ENCODE data around the gene LPAR5. TPM values are rescaled to one million over a fixed set of nuclear protein-coding genes. Genes with fewer than 3 reads are reported as not detected.

LPAR5 gene
- total RNA-seq, 1 donor from 2014 or later = 5.2 TPM

GRCh38 chr12:6635375-6635855, 344 bp downstream of the LPAR5 start:
- Histone ChIP-seq H3K4me3 (ENCODE audit: low read depth, low read length) (no peak overlapping the region), H3K27me3 (ENCODE audit: control insufficient read depth, insufficient read depth, low read length) (no peaks in the 10 kb centered on the region), H3K36me3 (ENCODE audit: control insufficient read depth, insufficient read depth, low read length) (no peaks in the 10 kb centered on the region)
- no peak for DNase-seq (ENCODE audit: low read depth)
- TF ChIP-seq CTCF (IDR thresholded peaks at IDR 0.05; ENCODE audit: insufficient read depth, low read length, poor library complexity, severe bottlenecking) = no peak

- DNase-seq (ENCODE audit: low read depth) = no peak
Measured at GRCh38 chr12:6632026-6632983, 3.5 kb downstream of the LPAR5 start.

GRCh38 chr12:6631549-6631961, 4.2 kb downstream of the LPAR5 start:
- H3K4me3 ChIP-seq (ENCODE audit: low read depth, low read length) = no peak overlapping the region

More at GRCh38 chr12:6632026-6632983, 3.5 kb downstream of the LPAR5 start:
- no peaks in the 10 kb centered on the region for H3K36me3 ChIP-seq (ENCODE audit: control insufficient read depth, insufficient read depth, low read length)
- H3K27me3 ChIP-seq (ENCODE audit: control insufficient read depth, insufficient read depth, low read length) = no peaks in the 10 kb centered on the region
- TF ChIP-seq CTCF (IDR thresholded peaks at IDR 0.05; ENCODE audit: insufficient read depth, low read length, poor library complexity, severe bottlenecking) = no peak
- no peak overlapping the region for H3K4me3 ChIP-seq (ENCODE audit: low read depth, low read length)

GRCh38 chr12:6630736-6631135, 5.0 kb downstream of the LPAR5 start:
- no peaks in the 10 kb centered on the region for H3K36me3 ChIP-seq (ENCODE audit: control insufficient read depth, insufficient read depth, low read length)
- DNase-seq (ENCODE audit: low read depth) = no peak
- no peak for TF ChIP-seq CTCF (IDR thresholded peaks at IDR 0.05; ENCODE audit: insufficient read depth, low read length, poor library complexity, severe bottlenecking)

More at GRCh38 chr12:6631549-6631961, 4.2 kb downstream of the LPAR5 start:
- no peak for TF ChIP-seq CTCF (IDR thresholded peaks at IDR 0.05; ENCODE audit: insufficient read depth, low read length, poor library complexity, severe bottlenecking)
- no peaks in the 10 kb centered on the region for H3K36me3 ChIP-seq (ENCODE audit: control insufficient read depth, insufficient read depth, low read length)
- no peak for DNase-seq (ENCODE audit: low read depth)
- H3K27me3 ChIP-seq (ENCODE audit: control insufficient read depth, insufficient read depth, low read length) = no peaks in the 10 kb centered on the region

GRCh38 chr12:6627616-6628015, 8.1 kb downstream of the LPAR5 start:
- TF ChIP-seq CTCF (IDR thresholded peaks at IDR 0.05; ENCODE audit: insufficient read depth, low read length, poor library complexity, severe bottlenecking) = no peak
- DNase-seq (ENCODE audit: low read depth) = no peak
- Histone ChIP-seq H3K27me3 (ENCODE audit: control insufficient read depth, insufficient read depth, low read length) (no peaks in the 10 kb centered on the region), H3K36me3 (ENCODE audit: control insufficient read depth, insufficient read depth, low read length) (no peaks in the 10 kb centered on the region), H3K4me3 (ENCODE audit: low read depth, low read length) (no peak overlapping the region)

More at GRCh38 chr12:6630736-6631135, 5.0 kb downstream of the LPAR5 start:
- H3K4me3 ChIP-seq (ENCODE audit: low read depth, low read length) = no peak overlapping the region
- H3K27me3 ChIP-seq (ENCODE audit: control insufficient read depth, insufficient read depth, low read length) = no peaks in the 10 kb centered on the region
